ENCODE results near the gene PDE1C. TPM values are rescaled to one million over a fixed set of nuclear protein-coding genes. Genes with fewer than 3 reads are reported as not detected.

PDE1C gene
- total RNA-seq, 2 experiments from 2014 or later = not detected

DNA sequence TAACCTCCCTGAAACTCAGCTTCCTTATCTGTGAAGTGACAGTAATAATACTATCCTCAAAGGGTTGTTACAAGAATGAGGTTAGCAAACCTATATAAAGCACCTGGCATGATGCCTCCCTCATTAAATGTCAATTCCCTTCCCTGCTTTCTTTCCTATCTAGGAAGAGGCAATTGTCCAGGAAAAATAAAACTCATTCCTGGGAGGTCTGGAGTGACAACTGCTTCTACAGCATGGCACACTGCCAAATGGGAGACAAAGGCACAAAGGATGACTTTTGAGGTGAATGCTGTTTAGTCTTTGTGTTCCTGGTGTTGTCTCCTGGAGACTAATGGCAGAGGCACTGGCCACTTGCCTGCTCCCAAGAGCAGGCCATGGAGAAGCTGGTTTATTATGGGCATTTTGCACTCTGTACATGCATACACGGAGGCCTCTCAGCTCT lies 32.2 kb upstream of the PDE1C start:
- Histone ChIP-seq H3K9me3 (ENCODE audit: low read length) (no peaks in the 10 kb centered on the region), H3K79me2 (ENCODE audit: insufficient read depth, low read depth, low read length) (no peaks in the 10 kb centered on the region), H4K20me1 (ENCODE audit: insufficient read depth, low read length) (no peaks in the 10 kb centered on the region), H2AFZ (ENCODE audit: low read length) (no peak overlapping the region), H3K4me1 (ENCODE audit: insufficient read depth, low read length, poor library complexity, severe bottlenecking) (no peaks in the 10 kb centered on the region), H3K36me3 (ENCODE audit: insufficient read depth, low read length) (no peaks in the 10 kb centered on the region), H3K27ac (ENCODE audit: low read depth, low read length, poor library complexity, severe bottlenecking) (no peak overlapping the region), H3K4me3 (ENCODE audit: low read depth, low read length, poor library complexity, severe bottlenecking) (no peak overlapping the region), H3K4me2 (ENCODE audit: low read length) (no peak overlapping the region), H3K9me2 (ENCODE audit: insufficient read depth, low read length) (no peaks in the 10 kb centered on the region)
- ChIA-PET CTCF (ENCODE audit: unreplicated experiment) (no interaction called here), POLR2A (no interaction called here)
- BruUV-seq (replicated peaks) = no TSS peak
- no peak for TF ChIP-seq EZH2phosphoT487 (IDR thresholded peaks at IDR 0.05; ENCODE audit: borderline replicate concordance, low read depth, low read length)
- TF ChIP-seq, protein P1, sequence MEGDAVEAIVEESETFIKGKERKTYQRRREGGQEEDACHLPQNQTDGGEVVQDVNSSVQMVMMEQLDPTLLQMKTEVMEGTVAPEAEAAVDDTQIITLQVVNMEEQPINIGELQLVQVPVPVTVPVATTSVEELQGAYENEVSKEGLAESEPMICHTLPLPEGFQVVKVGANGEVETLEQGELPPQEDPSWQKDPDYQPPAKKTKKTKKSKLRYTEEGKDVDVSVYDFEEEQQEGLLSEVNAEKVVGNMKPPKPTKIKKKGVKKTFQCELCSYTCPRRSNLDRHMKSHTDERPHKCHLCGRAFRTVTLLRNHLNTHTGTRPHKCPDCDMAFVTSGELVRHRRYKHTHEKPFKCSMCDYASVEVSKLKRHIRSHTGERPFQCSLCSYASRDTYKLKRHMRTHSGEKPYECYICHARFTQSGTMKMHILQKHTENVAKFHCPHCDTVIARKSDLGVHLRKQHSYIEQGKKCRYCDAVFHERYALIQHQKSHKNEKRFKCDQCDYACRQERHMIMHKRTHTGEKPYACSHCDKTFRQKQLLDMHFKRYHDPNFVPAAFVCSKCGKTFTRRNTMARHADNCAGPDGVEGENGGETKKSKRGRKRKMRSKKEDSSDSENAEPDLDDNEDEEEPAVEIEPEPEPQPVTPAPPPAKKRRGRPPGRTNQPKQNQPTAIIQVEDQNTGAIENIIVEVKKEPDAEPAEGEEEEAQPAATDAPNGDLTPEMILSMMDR (conservative IDR thresholded peaks at IDR 0.05; ENCODE audit: low read length) = no peak
- intact Hi-C loops (cut with micrococcal nuclease; ENCODE audit: unreplicated experiment) = no loop called here
- no peak for DNase-seq (ENCODE audit: low spot score)

DNA sequence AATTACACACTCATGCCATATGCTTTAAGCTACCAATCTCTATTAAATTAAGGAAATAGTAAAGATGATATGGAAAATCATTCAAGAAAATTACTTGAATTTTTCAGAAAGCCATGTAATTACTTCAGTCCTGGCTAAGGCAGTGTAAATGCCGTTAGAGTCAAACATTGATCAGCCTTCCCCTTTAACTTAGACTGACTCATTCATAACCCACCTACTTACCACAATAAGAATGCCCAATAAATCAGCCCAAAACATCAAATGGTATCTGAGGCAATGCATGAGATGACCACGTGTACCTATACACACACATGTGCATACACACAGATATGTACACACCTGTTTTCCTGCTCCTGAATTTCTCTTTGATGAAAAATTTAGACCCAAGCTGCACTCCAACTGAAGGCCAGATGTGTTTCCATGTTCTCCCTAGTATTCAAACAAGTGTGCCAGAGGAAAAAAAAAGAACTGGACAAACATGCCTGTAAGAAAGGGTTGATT lies 30.2 kb upstream of the PDE1C start:
- BruUV-seq (replicated peaks) = no TSS peak
- Histone ChIP-seq H3K9me3 (ENCODE audit: low read length) (no peaks in the 10 kb centered on the region), H4K20me1 (ENCODE audit: insufficient read depth, low read length) (no peaks in the 10 kb centered on the region), H3K9me2 (ENCODE audit: insufficient read depth, low read length) (no peaks in the 10 kb centered on the region), H3K79me2 (ENCODE audit: insufficient read depth, low read depth, low read length) (no peaks in the 10 kb centered on the region), H3K36me3 (ENCODE audit: insufficient read depth, low read length) (no peaks in the 10 kb centered on the region), H3K4me2 (ENCODE audit: low read length) (no peak overlapping the region), H3K4me3 (ENCODE audit: low read depth, low read length, poor library complexity, severe bottlenecking) (no peak overlapping the region), H2AFZ (ENCODE audit: low read length) (no peak overlapping the region), H3K27ac (ENCODE audit: low read depth, low read length, poor library complexity, severe bottlenecking) (no peak overlapping the region), H3K4me1 (ENCODE audit: insufficient read depth, low read length, poor library complexity, severe bottlenecking) (no peaks in the 10 kb centered on the region)
- intact Hi-C loops (cut with micrococcal nuclease; ENCODE audit: unreplicated experiment) = no loop called here
- ChIA-PET CTCF (ENCODE audit: unreplicated experiment) (no interaction called here), POLR2A (no interaction called here)
- DNase-seq (ENCODE audit: low spot score) = no peak
- TF ChIP-seq, protein P1 (conservative IDR thresholded peaks at IDR 0.05; ENCODE audit: low read length) = no peak
- TF ChIP-seq EZH2phosphoT487 (IDR thresholded peaks at IDR 0.05; ENCODE audit: borderline replicate concordance, low read depth, low read length) = no peak

DNA sequence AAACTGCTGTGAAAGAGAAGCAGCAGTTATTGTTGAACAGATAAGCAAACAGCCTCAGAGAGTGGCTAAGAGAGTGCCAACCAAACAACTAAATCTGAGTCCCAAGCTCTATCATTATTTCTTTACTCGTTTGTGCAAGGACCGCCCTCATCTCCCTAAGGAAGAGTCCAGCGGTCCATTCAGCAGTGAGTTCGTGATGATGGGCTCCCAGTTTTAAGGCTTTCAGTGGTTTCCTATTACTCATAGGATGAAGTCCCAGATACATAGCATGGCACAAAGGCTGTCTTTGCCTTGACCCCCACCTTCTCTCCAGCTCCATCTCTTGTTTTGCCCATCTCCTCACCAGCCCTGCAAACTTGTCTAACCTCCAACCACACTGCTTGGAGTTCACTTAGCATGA lies 24.3 kb upstream of the PDE1C start:
- no peak for TF ChIP-seq EZH2phosphoT487 (IDR thresholded peaks at IDR 0.05; ENCODE audit: borderline replicate concordance, low read depth, low read length)
- TF ChIP-seq, protein P1 (conservative IDR thresholded peaks at IDR 0.05; ENCODE audit: low read length) = no peak
- DNase-seq (ENCODE audit: low spot score) = no peak
- no peaks in the 10 kb centered on the region for H3K79me2 ChIP-seq (ENCODE audit: insufficient read depth, low read depth, low read length)
- no peak overlapping the region for H3K4me2 ChIP-seq (ENCODE audit: low read length)
- H3K9me2 ChIP-seq (ENCODE audit: insufficient read depth, low read length) = no peaks in the 10 kb centered on the region
- ChIA-PET CTCF (ENCODE audit: unreplicated experiment) (no interaction called here), POLR2A (no interaction called here)
- no peaks in the 10 kb centered on the region for H4K20me1 ChIP-seq (ENCODE audit: insufficient read depth, low read length)
- intact Hi-C loops (cut with micrococcal nuclease; ENCODE audit: unreplicated experiment) = no loop called here
- H3K9me3 ChIP-seq (ENCODE audit: low read length) = no peaks in the 10 kb centered on the region
- no peaks in the 10 kb centered on the region for H3K4me1 ChIP-seq (ENCODE audit: insufficient read depth, low read length, poor library complexity, severe bottlenecking)
- H3K27ac ChIP-seq (ENCODE audit: low read depth, low read length, poor library complexity, severe bottlenecking) = no peak overlapping the region
- no TSS peak for BruUV-seq (replicated peaks)
- H3K4me3 ChIP-seq (ENCODE audit: low read depth, low read length, poor library complexity, severe bottlenecking) = no peak overlapping the region
- no peak overlapping the region for H2AFZ ChIP-seq (ENCODE audit: low read length)
- H3K36me3 ChIP-seq (ENCODE audit: insufficient read depth, low read length) = no peaks in the 10 kb centered on the region
